ENCODE data around the gene CYP3A5.

DNA sequence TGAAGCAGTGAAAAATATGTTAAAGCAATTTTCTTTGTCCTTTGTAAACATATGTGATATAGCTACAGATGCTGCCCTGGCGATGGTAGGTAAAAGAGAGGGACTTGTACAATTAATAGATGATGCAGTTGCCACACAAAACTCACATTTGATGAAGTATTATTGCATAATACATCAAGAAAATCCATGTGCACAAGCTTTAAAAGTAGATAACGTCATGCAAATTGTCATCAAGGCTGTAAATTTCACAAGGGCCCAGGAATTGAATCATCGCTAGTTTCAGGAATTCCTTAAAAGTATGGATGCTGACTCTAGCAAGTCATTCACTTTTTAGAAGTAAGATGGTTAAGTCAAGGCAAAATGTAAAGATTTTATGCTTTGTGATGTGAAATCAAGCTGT, 10.0 kb downstream of the CYP3A5 start:
- TF ChIP-seq NONO (IDR thresholded peaks at IDR 0.05) (no peak), NONO (CRISPR knock-in tag; conservative IDR thresholded peaks at IDR 0.05) (no peak), ZNF670 (CRISPR knock-in tag; IDR thresholded peaks at IDR 0.05; ENCODE audit: borderline replicate concordance) (no peak), EZH2 (conservative IDR thresholded peaks at IDR 0.05; ENCODE audit: low read depth, low read length) (no peak), MED13 (CRISPR knock-in tag; IDR thresholded peaks at IDR 0.05) (no peak), ZNF10 (CRISPR knock-in tag; IDR thresholded peaks at IDR 0.05; ENCODE audit: borderline replicate concordance, low read depth) (no peak), TOE1 (CRISPR knock-in tag; IDR thresholded peaks at IDR 0.05) (no peak), SIX4 (CRISPR knock-in tag; IDR thresholded peaks at IDR 0.05) (no peak), RFX5 (IDR thresholded peaks at IDR 0.05; ENCODE audit: low read depth, low read length) (no peak), ZBTB42 (CRISPR knock-in tag; IDR thresholded peaks at IDR 0.05) (no peak)
- TF ChIP-seq, protein P1, sequence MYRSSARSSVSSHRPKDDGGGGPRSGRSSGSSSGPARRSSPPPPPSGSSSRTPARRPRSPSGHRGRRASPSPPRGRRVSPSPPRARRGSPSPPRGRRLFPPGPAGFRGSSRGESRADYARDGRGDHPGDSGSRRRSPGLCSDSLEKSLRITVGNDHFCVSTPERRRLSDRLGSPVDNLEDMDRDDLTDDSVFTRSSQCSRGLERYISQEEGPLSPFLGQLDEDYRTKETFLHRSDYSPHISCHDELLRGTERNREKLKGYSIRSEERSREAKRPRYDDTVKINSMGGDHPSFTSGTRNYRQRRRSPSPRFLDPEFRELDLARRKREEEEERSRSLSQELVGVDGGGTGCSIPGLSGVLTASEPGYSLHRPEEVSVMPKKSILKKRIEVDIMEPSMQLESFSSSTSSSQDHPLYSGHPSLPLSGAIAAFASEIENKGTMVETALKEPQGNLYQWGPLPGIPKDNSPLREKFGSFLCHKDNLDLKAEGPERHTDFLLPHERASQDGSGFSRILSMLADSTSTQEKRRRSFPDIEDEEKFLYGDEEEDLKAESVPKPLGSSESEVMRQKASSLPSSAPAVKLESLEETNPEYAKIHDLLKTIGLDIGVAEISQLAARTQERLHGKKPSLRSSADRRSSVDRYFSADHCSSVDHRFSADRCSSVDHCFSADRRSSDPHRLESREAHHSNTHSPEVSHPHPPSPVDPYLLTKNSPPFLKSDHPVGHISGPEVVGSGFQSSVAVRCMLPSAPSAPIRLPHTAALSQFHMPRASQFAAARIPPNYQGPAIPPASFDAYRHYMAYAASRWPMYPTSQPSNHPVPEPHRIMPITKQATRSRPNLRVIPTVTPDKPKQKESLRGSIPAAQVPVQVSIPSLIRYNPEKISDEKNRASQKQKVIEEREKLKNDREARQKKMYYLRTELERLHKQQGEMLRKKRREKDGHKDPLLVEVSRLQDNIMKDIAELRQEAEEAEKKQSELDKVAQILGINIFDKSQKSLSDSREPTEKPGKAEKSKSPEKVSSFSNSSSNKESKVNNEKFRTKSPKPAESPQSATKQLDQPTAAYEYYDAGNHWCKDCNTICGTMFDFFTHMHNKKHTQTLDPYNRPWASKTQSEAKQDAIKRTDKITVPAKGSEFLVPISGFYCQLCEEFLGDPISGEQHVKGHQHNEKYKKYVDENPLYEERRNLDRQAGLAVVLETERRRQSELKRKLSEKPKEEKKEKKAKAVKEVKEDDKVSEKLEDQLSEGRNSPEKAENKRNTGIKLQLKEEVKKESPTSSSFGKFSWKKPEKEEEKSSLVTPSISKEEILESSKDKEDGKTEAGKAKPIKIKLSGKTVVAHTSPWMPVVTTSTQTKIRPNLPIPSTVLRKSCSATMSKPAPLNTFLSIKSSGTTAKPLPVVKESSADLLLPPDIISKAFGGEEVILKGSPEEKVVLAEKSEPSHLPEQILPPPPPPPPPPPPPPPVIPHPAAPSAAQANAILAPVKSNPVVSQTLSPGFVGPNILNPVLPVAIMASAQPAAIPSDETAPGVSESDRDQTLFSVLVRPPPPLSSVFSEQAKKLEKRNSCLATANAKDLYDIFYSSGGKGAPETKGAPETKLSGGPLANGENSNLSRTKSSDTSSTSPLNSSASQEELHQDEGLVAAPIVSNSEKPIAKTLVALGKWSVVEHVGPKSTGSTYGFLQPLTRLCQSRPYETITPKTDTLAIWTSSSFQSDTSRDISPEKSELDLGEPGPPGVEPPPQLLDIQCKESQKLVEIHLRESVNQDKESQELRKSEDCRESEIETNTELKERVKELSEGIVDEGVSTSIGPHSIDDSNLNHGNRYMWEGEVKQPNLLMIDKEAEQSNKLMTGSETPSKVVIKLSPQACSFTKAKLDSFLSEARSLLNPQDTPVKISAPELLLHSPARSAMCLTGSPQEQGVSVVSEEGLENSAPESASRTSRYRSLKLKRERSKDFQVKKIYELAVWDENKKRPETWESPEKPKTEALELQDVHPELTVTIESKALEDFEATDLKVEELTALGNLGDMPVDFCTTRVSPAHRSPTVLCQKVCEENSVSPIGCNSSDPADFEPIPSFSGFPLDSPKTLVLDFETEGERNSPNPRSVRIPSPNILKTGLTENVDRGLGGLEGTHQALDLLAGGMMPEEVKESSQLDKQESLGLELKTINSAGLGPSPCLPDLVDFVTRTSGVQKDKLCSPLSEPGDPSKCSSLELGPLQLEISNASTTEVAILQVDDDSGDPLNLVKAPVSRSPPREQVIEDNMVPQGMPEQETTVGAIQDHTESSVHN (CRISPR knock-in tag; IDR thresholded peaks at IDR 0.05) = no peak
- TF ChIP-seq, protein P2, sequence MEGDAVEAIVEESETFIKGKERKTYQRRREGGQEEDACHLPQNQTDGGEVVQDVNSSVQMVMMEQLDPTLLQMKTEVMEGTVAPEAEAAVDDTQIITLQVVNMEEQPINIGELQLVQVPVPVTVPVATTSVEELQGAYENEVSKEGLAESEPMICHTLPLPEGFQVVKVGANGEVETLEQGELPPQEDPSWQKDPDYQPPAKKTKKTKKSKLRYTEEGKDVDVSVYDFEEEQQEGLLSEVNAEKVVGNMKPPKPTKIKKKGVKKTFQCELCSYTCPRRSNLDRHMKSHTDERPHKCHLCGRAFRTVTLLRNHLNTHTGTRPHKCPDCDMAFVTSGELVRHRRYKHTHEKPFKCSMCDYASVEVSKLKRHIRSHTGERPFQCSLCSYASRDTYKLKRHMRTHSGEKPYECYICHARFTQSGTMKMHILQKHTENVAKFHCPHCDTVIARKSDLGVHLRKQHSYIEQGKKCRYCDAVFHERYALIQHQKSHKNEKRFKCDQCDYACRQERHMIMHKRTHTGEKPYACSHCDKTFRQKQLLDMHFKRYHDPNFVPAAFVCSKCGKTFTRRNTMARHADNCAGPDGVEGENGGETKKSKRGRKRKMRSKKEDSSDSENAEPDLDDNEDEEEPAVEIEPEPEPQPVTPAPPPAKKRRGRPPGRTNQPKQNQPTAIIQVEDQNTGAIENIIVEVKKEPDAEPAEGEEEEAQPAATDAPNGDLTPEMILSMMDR (CRISPR knock-in tag; IDR thresholded peaks at IDR 0.05) = no peak

Data from HepG2 (cell line).